Tibial artery (tissue), 4 donors: ENCODE data around the gene NKX6-2.

Experiments used
- DNase-seq, 2 donors: peaks; one replicate each; pipeline ENCODE4 v3.0.0-alpha.2; 2019
- H3K27ac ChIP-seq, 2 donors: fragments of 200-600 bp; sonication (generic) in 1 of 2; 1 replicate in 1 of 2; 2 replicates in 1 of 2; pipeline ENCODE4 v1.5.1; 2018 to 2019; ENCODE audit warnings: mild to moderate bottlenecking in 1 of 2
- H3K27me3 ChIP-seq, 2 donors: fragments of 200-600 bp; sonication (generic) in 1 of 2; one replicate each; pipeline versions ENCODE4 v1.5.1 to v1.6.0; 2016 to 2019
- H3K36me3 ChIP-seq, 3 donors: fragments of 200-600 bp; sonication (generic) in 2 of 3; one replicate each; pipeline ENCODE4 v1.5.1; 2016 to 2019; ENCODE audit warnings: mild to moderate bottlenecking in 2 of 3
- H3K4me1 ChIP-seq, 4 donors: fragments of 200-600 bp; sonication (generic) in 2 of 4; 1 replicate in 3 of 4; 2 replicates in 1 of 4; pipeline ENCODE4 v1.5.1; 2016 to 2019
- H3K4me3 ChIP-seq, 2 donors: fragments of 200-600 bp; sonication (generic) in 1 of 2; 1 replicate in 1 of 2; 2 replicates in 1 of 2; pipeline ENCODE4 v1.5.1; 2018 to 2019; ENCODE audit warnings: mild to moderate bottlenecking in 2 of 2
- H3K9me3 ChIP-seq, 3 donors: fragments of 200-600 bp; sonication (generic) in 1 of 3; one replicate each; pipeline ENCODE4 v1.5.1; 2016 to 2019
- CTCF ChIP-seq, 2 experiments: fragments of 200-600 bp in 1 of 2; fragments of 450-650 bp in 1 of 2; IDR thresholded peaks; one replicate each; pipeline ENCODE4 v1.5.1; 2017 to 2019; ENCODE audit warnings: antibody characterized with exemption in 2 of 2, mild to moderate bottlenecking in 1 of 2, moderate library complexity in 1 of 2
- intact Hi-C: fragments of 100-400 bp; cut with DNase I; formaldehyde crosslinking; loops from one replicate; pipeline ENCODE4 v1.15.0; 2023; ENCODE audit warnings: low total_unique reads

The NKX6-2 gene

DNA sequence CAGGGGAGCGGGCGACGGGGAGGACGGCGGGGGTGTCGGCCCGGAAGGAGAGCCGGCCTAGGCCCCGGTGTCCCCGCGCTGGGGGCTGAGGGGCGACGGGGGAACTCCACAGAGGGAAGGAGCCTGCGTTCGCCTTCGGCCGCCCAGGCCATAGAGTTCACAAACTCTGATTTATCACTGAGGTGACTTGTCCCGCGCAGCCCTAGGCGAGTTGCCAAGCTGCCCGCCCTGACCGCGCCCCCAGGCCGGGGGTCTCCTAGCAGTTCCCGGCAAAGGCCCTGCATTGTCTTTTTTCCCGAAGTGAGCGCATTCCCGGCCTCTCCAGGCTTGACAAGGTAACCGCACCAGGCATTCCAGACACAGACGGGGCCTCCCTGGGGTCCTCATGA is 2.9 kb upstream of the NKX6-2 start:
- intact Hi-C loops: no loop called here

DNA sequence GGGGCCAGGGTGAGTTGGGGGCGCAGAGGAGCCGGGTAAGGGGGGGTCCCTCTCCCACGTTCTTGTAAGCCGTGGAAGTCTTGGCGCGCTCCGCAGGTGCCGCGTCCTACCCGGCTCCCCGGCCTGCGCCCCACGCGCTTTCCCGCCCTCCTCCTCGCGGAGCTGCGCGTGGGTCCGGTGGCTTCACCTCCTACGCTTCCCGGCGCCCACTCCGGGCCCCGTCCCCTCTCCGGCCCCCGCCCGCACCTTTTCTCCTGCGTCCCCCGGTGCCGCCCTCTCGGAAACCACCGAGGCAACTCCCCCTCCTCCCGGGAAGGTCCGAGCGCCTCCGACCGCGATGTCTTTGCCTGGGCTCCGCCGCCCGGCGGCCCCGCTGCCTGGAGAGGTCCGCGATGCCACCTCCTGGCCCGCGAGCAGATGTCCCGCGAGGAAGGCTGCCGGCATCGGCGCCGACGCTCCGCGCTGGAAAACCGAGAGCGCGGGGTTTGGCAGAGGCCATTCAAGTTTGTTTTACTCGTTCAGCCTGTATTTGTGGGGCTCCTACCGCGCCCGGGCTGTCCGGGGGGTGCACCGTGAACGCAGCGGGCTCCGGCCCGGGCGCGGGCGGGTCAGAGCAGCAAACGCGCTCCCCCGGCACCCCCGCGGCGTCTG is 2.4 kb upstream of the NKX6-2 start:
- peaks cover 4 to 7% (median 4%) of the 10 kb centered on the region in 3 donors for H3K36me3 ChIP-seq
- H3K27me3 ChIP-seq: peaks cover 0 to 88% of the 10 kb centered on the region in 2 donors
- intact Hi-C loops: no loop called here
- H3K9me3 ChIP-seq: peaks cover 0 to 14% (median 13%) of the 10 kb centered on the region in 3 donors
- H3K27ac ChIP-seq: no peak overlapping the region
- peaks cover 0 to 39% (median 32%) of the 10 kb centered on the region in 4 donors for H3K4me1 ChIP-seq
- H3K4me3 ChIP-seq: no peak overlapping the region
- no peak for TF ChIP-seq CTCF (IDR thresholded peaks at IDR 0.05)
- DNase-seq: no peak

More for the DNA sequence above, 2.9 kb upstream of the NKX6-2 start:
- DNase-seq: no peak
- Histone ChIP-seq H3K27ac (no peak overlapping the region), H3K27me3 (peaks cover 0 to 88% of the 10 kb centered on the region in 2 donors), H3K4me3 (no peak overlapping the region), H3K36me3 (peaks cover 0 to 2% (median 0%) of the 10 kb centered on the region in 3 donors), H3K4me1 (peaks cover 0 to 39% (median 32%) of the 10 kb centered on the region in 4 donors), H3K9me3 (peaks cover 0 to 10% (median 7%) of the 10 kb centered on the region in 3 donors)
- no peak for TF ChIP-seq CTCF (IDR thresholded peaks at IDR 0.05)

DNA sequence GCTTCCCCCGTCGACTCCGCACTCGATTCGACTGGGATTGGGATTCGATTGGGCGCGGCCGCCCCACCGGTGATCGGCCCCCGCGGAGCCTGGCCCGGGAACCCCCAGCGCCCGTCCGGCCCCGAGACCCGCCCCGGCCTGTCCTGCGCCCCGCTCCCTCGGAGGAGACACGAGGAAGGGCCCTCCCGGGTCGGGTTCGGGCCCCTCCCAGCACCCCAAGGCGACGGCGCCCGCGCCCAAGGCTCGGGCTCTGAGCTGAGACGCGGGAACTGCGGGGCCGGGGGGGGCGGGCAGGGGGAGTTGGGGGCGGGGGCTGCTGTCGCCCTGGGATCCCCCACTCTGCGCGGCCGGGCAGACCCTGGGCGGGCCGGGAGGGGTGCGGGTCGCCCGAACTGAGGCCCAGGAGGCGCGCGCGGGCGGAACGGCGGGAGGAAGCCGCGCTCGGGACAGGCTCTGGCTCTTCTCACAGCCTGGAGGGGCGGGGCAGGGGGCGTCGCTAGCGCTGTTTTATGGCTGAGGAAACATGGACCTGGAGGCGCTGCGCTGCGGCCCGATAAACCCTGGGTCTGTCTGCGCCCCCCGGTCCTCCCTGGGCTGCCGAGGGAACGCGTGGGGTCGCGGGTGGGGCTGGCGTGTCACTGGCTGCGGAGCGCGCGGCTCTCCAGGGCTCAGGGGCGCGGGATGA is 1.7 kb upstream of the NKX6-2 start:
- H3K36me3 ChIP-seq: peaks cover 10 to 14% (median 11%) of the 10 kb centered on the region in 3 donors
- TF ChIP-seq CTCF (IDR thresholded peaks at IDR 0.05): no peak
- H3K4me3 ChIP-seq: no peak overlapping the region
- no peak for DNase-seq
- intact Hi-C loops: no loop called here
- peaks cover 0 to 39% (median 32%) of the 10 kb centered on the region in 4 donors for H3K4me1 ChIP-seq
- no peak overlapping the region for H3K27ac ChIP-seq
- H3K9me3 ChIP-seq: peaks cover 0 to 14% (median 14%) of the 10 kb centered on the region in 3 donors
- H3K27me3 ChIP-seq: peaks cover 0 to 81% of the 10 kb centered on the region in 2 donors

DNA sequence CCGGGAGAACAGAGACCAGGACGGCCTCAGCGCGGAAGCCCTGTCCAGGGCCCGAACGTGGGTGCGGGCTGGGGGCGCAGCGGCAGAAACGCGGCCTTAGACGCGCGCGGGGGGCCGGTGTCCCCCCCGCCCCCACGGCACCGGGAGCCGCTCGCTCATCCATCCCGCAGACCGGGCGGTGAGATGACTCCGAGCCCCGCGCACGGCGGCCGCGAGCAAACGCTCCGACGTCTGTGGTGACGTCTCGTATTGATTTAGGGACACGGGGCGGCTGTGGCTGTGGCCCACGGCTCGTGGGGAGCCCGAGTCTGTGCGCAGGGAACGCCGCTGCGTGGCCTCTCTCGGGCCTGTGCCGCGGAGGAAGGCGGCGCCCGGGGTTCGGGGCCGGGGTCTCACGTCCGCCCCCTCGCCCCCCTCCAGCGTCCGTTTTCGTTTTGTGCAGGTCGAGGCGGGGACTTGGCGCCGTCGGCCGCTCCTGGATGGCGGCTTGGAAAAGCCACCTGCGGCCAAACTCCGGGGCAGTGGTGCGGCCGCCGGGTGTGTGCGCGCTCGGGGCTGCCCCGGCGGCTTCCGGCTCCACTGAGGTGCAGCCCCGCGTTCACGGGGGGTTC is 1.0 kb upstream of the NKX6-2 start:
- peaks cover 0 to 14% (median 14%) of the 10 kb centered on the region in 3 donors for H3K9me3 ChIP-seq
- intact Hi-C loops: no loop called here
- peaks cover 17 to 20% (median 17%) of the 10 kb centered on the region in 3 donors for H3K36me3 ChIP-seq
- no peak for TF ChIP-seq CTCF (IDR thresholded peaks at IDR 0.05)
- no peak for DNase-seq
- H3K4me3 ChIP-seq: peak overlapping the region in 1 of 2 donors; percentile 7
- H3K4me1 ChIP-seq: peaks cover 0 to 39% (median 32%) of the 10 kb centered on the region in 4 donors
- H3K27me3 ChIP-seq: peaks cover 0 to 83% of the 10 kb centered on the region in 2 donors
- no peak overlapping the region for H3K27ac ChIP-seq

GRCh38 chr10:132786476-132786883 is 533 bp upstream of the NKX6-2 start:
- H3K4me3 ChIP-seq: peak overlapping the region in 1 of 2 donors; percentile 7

More at GRCh38 chr10:132786476-132786883, 533 bp upstream of the NKX6-2 start:
- peaks cover 0 to 39% (median 32%) of the 10 kb centered on the region in 4 donors for H3K4me1 ChIP-seq
- TF ChIP-seq CTCF (IDR thresholded peaks at IDR 0.05): no peak
- DNase-seq: no peak
- peaks cover 0 to 81% of the 10 kb centered on the region in 2 donors for H3K27me3 ChIP-seq
- H3K27ac ChIP-seq: no peak overlapping the region
- intact Hi-C loops: no loop called here
- H3K9me3 ChIP-seq: peaks cover 0 to 14% (median 14%) of the 10 kb centered on the region in 3 donors
- H3K36me3 ChIP-seq: peaks cover 22 to 25% (median 23%) of the 10 kb centered on the region in 3 donors
